Activated CD4-positive, alpha-beta T cell treated with anti-CD3 and anti-CD28 coated beads for 48 hours (primary cell): ENCODE measurements around the gene GALR1.

ENCODE experiments used
- DNase-seq: peaks from one replicate; pipeline ENCODE4 v3.0.0-alpha.2; 2020

Gene GALR1

GRCh38 chr18:77321823-77322805 is 72.5 kb downstream of the GALR1 start:
- DNase-seq, result no peak

DNA sequence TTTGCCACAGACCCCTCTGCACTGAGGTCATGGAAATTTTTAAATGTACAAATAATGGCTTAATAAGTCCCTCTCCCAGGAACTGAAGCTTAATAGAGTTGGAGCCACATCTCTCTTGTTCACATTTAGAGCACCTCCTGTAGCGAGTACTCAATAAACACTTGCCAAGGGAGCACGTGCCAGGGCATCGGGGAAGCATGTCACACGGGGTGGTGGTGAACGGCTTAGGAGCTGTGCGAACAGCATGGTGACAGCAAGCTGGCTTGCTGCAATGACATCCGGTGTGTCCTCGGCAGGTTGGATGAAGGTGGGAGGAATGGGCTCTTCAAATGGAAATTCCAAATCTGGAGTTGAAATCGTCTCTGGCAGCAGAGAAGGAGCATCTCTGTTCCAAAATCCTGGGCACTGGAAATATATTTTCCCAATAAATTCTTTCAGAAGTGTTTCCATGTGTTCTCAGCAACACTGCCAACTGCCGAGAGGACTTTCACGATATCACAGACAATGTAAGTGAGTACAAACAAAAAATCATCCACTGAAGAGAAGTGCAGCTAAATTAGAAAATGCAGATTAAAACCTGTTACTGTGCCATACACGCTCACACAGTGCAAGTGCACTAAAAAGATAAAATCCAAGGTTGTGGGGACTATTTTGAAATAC is 74.1 kb downstream of the GALR1 start:
- no peak for DNase-seq
